HEK293 (cell line): ENCODE data around the gene TBC1D22A.

Experiments used
- CTCF ChIP-seq: fragments of 450-650 bp; formaldehyde crosslinking; IDR thresholded peaks from 2 replicates; pipeline ENCODE4 v1.5.1; 2016; ENCODE audit warnings: missing biosample characterization, missing genetic modification characterization
- ZNF600 ChIP-seq: fragments of 450-650 bp; formaldehyde crosslinking; IDR thresholded peaks from 2 replicates; pipeline ENCODE4 v1.5.1; 2016; ENCODE audit warnings: missing biosample characterization, missing genetic modification characterization
- ZNF747 ChIP-seq: fragments of 450-650 bp; formaldehyde crosslinking; IDR thresholded peaks from 2 replicates; pipeline ENCODE4 v1.5.1; 2016; ENCODE audit warnings: missing biosample characterization, missing genetic modification characterization

- no peak for TF ChIP-seq CTCF (tag by site-specific recombination)
- TF ChIP-seq ZNF747 (tag by site-specific recombination), result no peak
- no peak for TF ChIP-seq ZNF600
These were observed 8.2 kb upstream of the TBC1D22A start for GRCh38 chr22:46754110-46754799.
